HG02884 (cell line): ENCODE results near the gene FANCD2OS.
"Not testable (repeated sequence)": the region's sequence is repeated elsewhere in the genome, so short reads cannot be mapped to it uniquely, and the experiment has no call there.

Experiments
- ATAC-seq: cut with Tn5 transposase; IDR thresholded peaks from one replicate; pipeline ENCODE4 v1.9.1; 2021; ENCODE audit warnings: mild to moderate bottlenecking, moderate library complexity; ENCODE audit not compliant: unreplicated experiment

FANCD2OS gene

DNA sequence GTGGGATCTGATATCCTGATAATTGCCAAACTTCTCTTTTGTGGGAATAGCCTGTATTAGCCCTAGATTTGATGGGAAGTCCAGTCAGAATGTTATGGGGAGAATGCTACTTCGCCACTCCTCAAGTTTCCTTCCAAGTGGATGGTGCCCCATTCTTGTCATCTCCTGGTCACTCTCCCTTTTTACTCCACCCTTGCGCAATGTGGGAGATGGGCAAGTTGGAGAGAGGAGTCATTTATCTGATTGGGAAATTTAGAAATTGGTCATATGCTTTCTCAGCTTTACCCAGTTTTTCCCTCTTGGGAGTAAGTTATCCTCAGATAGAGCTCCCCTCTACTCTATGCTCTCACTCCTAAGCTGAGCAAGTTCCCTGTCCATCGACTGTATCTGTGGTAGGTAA is 14.4 kb downstream of the FANCD2OS start:
- ATAC-seq: no peak

- not testable (repeated sequence) for ATAC-seq
These were observed 16.7 kb downstream of the FANCD2OS start for GRCh38 chr3:10091387-10091786.

DNA sequence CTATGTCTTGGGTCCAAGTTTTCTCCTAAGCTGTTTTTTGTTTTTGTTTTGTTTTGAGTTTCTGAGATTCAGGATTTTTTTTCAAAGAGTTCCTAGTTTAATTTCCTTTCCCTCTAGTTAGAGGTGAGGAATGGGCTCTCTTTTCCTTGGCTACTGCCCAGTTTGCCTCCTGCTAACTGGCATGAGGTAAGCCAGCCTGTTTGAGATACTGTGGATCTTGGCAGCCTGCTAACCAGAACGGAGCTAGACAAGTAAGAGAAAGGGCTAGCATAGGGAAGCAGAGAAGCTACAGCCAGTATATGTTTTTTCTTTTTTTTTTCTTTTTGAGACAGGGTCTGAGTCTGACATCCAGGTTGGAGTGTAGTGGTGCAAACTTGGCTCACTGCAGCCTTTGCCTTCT is 17.3 kb downstream of the FANCD2OS start:
- ATAC-seq: not testable (repeated sequence)

DNA sequence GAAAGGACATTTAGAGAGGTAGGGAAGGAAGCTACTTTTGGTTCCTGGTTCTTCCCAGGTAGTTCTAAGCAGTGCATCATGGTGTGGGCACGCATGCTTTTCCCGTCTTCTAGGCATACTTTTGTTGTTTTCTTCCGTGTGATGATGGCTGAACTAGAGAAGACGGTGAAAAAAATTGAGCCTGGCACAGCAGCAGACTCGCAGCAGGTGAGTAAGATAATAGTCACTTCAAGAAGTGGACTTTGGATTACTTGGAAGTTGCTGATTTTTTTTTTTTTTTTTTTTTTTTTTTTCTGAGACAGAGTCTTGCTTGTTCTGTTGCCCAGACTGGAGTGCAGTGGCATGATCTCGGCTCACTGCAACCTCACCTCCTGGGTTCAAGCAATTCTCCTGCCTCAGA is 17.9 kb downstream of the FANCD2OS start:
- no peak for ATAC-seq

DNA sequence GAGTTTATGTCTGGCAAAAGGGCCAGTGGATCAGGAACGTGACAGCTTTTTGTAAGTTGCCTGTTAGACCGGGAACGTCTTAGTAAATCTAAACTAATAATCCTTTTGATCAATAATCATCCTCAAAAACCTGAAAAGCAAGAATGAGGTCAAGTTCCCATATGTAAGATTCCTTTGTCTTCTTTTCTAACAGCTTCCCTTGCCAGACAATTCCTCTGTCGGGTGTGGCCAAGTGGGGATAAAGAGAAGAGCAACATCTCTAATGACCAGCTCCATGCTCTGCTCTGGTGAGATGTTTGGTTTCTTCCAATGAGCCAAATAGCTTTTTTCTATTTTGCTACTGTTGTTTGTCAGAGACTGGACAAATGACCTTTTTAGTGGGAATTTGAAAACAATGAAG is 19.8 kb downstream of the FANCD2OS start:
- ATAC-seq: no peak

- ATAC-seq: no peak
These were observed 22.3 kb downstream of the FANCD2OS start for GRCh38 chr3:10085738-10086137.

GRCh38 chr3:10081871-10082270 is 26.2 kb downstream of the FANCD2OS start:
- no peak for ATAC-seq

DNA sequence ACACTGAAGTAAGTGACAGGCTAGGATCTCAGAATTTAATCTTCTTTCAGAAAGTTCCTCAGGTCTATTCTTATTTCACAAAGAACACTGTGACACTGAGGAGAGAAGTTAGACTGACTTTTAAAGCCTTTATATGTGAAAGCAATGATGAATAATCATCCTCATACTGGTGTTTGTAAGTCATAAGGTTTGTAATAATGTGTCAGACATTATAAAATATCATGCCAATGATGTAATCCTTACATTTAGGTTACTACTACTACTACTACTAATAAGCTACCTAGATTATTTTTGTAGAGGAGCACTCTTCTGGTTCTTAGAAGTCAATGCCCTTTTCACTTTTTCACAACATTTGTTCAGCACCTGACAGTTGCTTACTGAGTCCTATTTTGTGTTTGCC is 33.4 kb downstream of the FANCD2OS start:
- ATAC-seq: no peak

DNA sequence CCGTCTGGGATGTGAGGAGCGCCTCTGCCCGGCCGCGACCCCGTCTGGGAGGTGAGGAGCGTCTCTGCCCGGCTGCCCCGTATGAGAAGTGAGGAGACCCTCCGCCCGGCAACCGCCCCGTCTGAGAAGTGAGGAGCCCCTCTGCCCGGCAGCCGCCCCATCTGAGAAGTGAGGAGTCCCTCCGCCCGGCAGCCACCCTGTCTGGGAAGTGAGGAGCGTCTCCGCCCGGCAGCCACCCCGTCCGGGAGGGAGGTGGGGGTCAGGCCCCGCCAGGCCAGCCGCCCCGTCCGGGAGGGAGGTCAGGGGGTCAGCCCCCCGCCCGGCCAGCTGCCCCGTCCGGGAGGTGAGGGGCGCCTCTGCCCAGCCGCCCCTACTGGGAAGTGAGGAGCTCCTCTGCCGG is 38.0 kb downstream of the FANCD2OS start:
- not testable (repeated sequence) for ATAC-seq

DNA sequence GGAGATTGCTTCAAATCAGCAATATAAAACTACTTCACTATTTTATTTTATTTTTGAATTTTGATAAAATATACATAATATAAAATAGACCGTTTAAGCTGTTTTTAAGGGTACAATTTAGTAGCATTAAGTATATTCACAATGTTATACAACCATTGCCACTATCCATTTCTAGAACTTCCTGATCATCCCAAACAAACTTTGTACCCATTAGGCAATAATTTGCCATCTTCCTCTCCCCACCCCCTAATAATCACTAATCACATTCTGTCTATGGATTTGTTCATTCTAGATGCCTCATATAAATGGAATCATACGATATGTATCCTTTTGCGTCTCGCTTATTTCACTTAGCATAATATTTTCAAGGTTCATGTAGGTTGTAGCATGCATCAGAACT is 53.0 kb downstream of the FANCD2OS start:
- no peak for ATAC-seq
